ENCODE data around the gene ANKRD66.

ANKRD66 gene

DNA sequence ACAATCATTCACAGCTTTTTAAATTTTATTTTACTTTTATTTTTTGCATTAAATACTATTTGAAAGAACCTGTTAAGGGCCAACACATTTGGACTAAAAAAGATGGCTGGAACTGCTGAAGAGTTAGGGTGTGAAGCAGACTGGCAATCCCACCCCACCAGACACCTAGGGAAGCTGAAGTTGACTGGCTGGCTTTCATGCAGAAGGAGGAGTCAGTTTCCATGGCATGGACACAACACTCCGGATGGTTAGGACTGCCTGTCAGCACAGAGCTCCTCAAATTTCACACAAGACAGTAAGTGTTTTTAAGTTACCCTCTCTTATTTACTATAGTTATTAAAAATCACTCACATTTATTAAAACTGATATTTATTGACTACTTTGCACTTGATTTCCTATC lies at the start of gene ANKRD66:
ANKRD66 (plus strand) TSS at position 238 of the 400 bp plus-strand sequence. CDS start 5,016 bp downstream, outside the sequence.
- no peaks in the 10 kb centered on the region for H3K9me3 ChIP-seq (ENCODE audit: insufficient read depth, low read length)
- H3K27me3 ChIP-seq (ENCODE audit: low read depth, low read length) = no peaks in the 10 kb centered on the region
- no peaks in the 10 kb centered on the region for H3K79me2 ChIP-seq (ENCODE audit: low read length)
- no peak within 1 kb of the TSS for H3K27ac ChIP-seq (ENCODE audit: low read length)
- H3K36me3 ChIP-seq (replicated peaks; ENCODE audit: low read depth, low read length) = no peaks in the 10 kb centered on the region
- no peak within 1 kb of the TSS for H3K4me2 ChIP-seq (ENCODE audit: low read length)
- H4K20me1 ChIP-seq (ENCODE audit: insufficient read depth, low read length) = no peaks in the 10 kb centered on the region
- no peak within 1 kb of the TSS for H3K9ac ChIP-seq (ENCODE audit: low read length)
- H2AFZ ChIP-seq (ENCODE audit: low read depth, low read length) = no peak within 1 kb of the TSS
- no peaks in the 10 kb centered on the region for H3K4me1 ChIP-seq (ENCODE audit: low read length)
- TF ChIP-seq, protein P1, sequence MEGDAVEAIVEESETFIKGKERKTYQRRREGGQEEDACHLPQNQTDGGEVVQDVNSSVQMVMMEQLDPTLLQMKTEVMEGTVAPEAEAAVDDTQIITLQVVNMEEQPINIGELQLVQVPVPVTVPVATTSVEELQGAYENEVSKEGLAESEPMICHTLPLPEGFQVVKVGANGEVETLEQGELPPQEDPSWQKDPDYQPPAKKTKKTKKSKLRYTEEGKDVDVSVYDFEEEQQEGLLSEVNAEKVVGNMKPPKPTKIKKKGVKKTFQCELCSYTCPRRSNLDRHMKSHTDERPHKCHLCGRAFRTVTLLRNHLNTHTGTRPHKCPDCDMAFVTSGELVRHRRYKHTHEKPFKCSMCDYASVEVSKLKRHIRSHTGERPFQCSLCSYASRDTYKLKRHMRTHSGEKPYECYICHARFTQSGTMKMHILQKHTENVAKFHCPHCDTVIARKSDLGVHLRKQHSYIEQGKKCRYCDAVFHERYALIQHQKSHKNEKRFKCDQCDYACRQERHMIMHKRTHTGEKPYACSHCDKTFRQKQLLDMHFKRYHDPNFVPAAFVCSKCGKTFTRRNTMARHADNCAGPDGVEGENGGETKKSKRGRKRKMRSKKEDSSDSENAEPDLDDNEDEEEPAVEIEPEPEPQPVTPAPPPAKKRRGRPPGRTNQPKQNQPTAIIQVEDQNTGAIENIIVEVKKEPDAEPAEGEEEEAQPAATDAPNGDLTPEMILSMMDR (IDR thresholded peaks at IDR 0.05; ENCODE audit: low read depth, low read length) = no peak
- TF ChIP-seq EZH2phosphoT487 (IDR thresholded peaks at IDR 0.05; ENCODE audit: low read depth) = no peak
- H3K4me3 ChIP-seq (ENCODE audit: low read length) = no peak within 1 kb of the TSS

DNA sequence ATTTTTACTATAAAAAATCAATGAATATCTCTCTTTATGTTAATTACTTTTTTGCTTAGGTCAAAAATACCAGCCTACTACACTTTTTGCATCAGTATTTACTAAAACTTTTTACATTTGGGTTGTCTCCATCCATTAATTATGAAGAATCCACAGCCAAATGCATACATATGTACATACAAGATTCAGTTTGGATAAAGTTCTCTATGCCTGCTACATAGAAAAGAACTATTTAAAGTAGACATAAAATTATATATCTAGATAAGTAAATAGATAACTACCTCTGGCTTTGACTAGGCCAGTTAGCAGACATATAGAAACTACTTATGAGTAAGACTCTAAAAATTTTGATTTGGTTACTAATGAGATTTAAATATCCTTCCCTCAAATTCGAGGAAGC lies 46.8 kb upstream of the ANKRD66 start:
- H3K4me2 ChIP-seq (ENCODE audit: low read length) = peak overlapping the region; percentile 36
- H3K9ac ChIP-seq (ENCODE audit: low read length) = no peak overlapping the region
- H3K79me2 ChIP-seq (ENCODE audit: low read length) = no peaks in the 10 kb centered on the region
- TF ChIP-seq, protein P1 (IDR thresholded peaks at IDR 0.05; ENCODE audit: low read depth, low read length) = no peak
- no peaks in the 10 kb centered on the region for H3K9me3 ChIP-seq (ENCODE audit: insufficient read depth, low read length)
- H3K4me3 ChIP-seq (ENCODE audit: low read length) = no peak overlapping the region
- H3K27ac ChIP-seq (ENCODE audit: low read length) = no peak overlapping the region
- H2AFZ ChIP-seq (ENCODE audit: low read depth, low read length) = no peak overlapping the region
- no peaks in the 10 kb centered on the region for H4K20me1 ChIP-seq (ENCODE audit: insufficient read depth, low read length)
- peaks cover 27% of the 10 kb centered on the region for H3K27me3 ChIP-seq (ENCODE audit: low read depth, low read length)
- no peaks in the 10 kb centered on the region for H3K36me3 ChIP-seq (replicated peaks; ENCODE audit: low read depth, low read length)
- peaks cover 22% of the 10 kb centered on the region for H3K4me1 ChIP-seq (ENCODE audit: low read length)

DNA sequence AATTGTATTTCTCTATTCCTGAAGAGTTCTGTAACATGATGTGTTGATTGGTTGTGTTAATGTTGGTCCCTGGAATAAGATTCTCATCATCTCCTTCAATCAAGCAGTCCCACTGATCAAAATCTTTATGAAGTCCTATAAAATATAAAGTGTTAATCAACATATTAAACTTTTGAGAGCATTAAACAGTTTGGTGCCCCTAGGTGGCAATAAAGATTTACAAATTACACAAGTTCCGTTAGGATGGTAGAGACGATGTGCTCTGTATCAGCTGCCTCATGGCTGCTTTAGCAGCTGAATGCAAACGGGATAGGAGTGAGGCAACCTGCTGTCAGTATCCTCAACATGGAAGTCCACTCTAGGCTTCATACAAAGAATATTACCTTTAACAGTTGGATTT lies 42.2 kb upstream of the ANKRD66 start:
- Histone ChIP-seq H3K36me3 (replicated peaks; ENCODE audit: low read depth, low read length) (no peaks in the 10 kb centered on the region), H3K27me3 (ENCODE audit: low read depth, low read length) (peaks cover 27% of the 10 kb centered on the region), H3K4me1 (ENCODE audit: low read length) (peaks cover 15% of the 10 kb centered on the region), H3K4me2 (ENCODE audit: low read length) (peak overlapping the region; percentile 62), H4K20me1 (ENCODE audit: insufficient read depth, low read length) (no peaks in the 10 kb centered on the region), H3K27ac (ENCODE audit: low read length) (no peak overlapping the region), H3K9ac (ENCODE audit: low read length) (no peak overlapping the region), H3K79me2 (ENCODE audit: low read length) (no peaks in the 10 kb centered on the region), H3K4me3 (ENCODE audit: low read length) (peak overlapping the region; percentile 11; the same call in 1 of the 2 replicates), H2AFZ (ENCODE audit: low read depth, low read length) (peak overlapping the region; percentile 96), H3K9me3 (ENCODE audit: insufficient read depth, low read length) (no peaks in the 10 kb centered on the region)
- TF ChIP-seq EZH2phosphoT487 (IDR thresholded peaks at IDR 0.05; ENCODE audit: low read depth) = no peak
- TF ChIP-seq, protein P1 (IDR thresholded peaks at IDR 0.05; ENCODE audit: low read depth, low read length) = peak; percentile 66

DNA sequence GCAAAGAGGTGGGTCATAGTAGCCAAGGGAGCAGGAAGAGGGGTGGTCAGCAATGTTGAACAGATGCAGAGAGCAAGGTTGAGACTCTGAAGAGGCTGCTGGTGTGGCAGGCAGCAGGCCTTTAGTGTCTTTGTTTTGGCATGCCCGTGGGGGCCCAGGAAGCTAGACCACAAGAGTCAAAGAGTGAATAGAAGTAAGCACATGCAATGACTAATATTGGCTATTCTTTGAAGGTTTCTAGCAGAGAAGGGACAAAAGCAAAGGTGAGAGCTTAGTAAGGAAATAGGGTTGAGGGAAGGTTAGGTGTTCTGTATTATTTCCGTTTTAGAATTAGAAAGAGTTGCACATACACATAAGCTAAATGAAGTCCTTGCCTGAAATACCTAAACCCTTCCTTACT lies 40.3 kb upstream of the ANKRD66 start:
- Histone ChIP-seq H3K27me3 (ENCODE audit: low read depth, low read length) (peaks cover 26% of the 10 kb centered on the region), H3K4me2 (ENCODE audit: low read length) (no peak overlapping the region), H2AFZ (ENCODE audit: low read depth, low read length) (no peak overlapping the region), H4K20me1 (ENCODE audit: insufficient read depth, low read length) (no peaks in the 10 kb centered on the region), H3K4me1 (ENCODE audit: low read length) (peaks cover 4% of the 10 kb centered on the region), H3K4me3 (ENCODE audit: low read length) (no peak overlapping the region), H3K9me3 (ENCODE audit: insufficient read depth, low read length) (no peaks in the 10 kb centered on the region), H3K79me2 (ENCODE audit: low read length) (no peaks in the 10 kb centered on the region), H3K36me3 (replicated peaks; ENCODE audit: low read depth, low read length) (no peaks in the 10 kb centered on the region), H3K9ac (ENCODE audit: low read length) (no peak overlapping the region), H3K27ac (ENCODE audit: low read length) (no peak overlapping the region)
- TF ChIP-seq EZH2phosphoT487 (IDR thresholded peaks at IDR 0.05; ENCODE audit: low read depth) = no peak
- TF ChIP-seq, protein P1 (IDR thresholded peaks at IDR 0.05; ENCODE audit: low read depth, low read length) = no peak

Measured in OCI-LY3 (cell line).